ENCODE data around the gene SLC25A47.

GRCh38 chr14:100362311-100362927, 39.3 kb downstream of the SLC25A47 start:
- TF ChIP-seq ZNF274 (IDR thresholded peaks at IDR 0.05; ENCODE audit: low read depth, low read length), result no peak
- no peak for TF ChIP-seq YY1 (IDR thresholded peaks at IDR 0.05; ENCODE audit: insufficient read depth, insufficient read length)
- TF ChIP-seq SUZ12 (IDR thresholded peaks at IDR 0.05; ENCODE audit: extremely low read depth, insufficient read depth, insufficient read length), result no peak

Data from NT2/D1 (cell line).